ENCODE measurements around the gene DEPDC1B. TPM values are rescaled to one million over a fixed set of nuclear protein-coding genes. Genes with fewer than 3 reads are reported as not detected.
"Not testable (repeated sequence)": the region's sequence is repeated elsewhere in the genome, so short reads cannot be mapped to it uniquely, and the experiment has no call there.

Gene DEPDC1B
- total RNA-seq, 1 experiment from 2014 or later: 28.5 TPM

DNA sequence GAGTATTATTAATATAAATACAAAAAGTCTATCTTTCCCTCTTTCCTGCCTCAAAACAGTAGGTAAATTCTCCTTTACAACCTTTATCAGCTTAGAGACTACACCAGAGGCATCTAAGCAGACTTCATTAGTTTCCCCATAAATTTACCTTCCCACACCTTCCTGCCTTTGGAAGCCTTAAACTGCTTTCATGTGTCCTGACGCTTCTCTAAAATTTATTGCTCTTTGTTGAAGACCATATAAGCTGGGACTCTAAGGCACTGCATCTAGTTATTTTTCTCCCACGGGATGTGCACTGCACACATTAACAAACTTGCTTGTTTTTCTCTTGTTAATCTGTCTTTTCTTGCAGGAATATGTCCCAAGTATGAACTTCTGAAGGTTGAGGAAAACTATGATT is 51.8 kb downstream of the DEPDC1B start:
- no peak for DNase-seq (ENCODE audit: low read depth)

DNA sequence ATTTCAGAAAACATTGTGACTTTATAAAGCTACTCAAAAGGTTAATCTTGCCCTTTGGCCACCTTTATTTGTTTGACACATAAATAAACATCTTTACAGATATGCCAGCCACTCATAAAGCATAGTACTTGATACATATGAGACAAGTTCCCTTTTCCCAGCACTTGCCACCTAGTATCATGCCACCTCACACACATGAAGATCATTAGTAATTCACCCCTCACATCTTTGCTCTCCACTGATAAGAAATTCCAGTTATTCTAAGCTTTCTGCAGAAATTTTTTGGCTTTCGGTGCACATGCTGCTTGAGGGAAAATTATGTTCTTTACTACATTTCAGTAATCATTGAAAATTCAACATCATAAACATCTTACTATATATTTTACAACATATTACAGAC is 59.1 kb downstream of the DEPDC1B start:
- DNase-seq (ENCODE audit: low read depth): no peak

GRCh38 chr5:60639544-60639943 is 60.4 kb downstream of the DEPDC1B start:
- DNase-seq (ENCODE audit: low read depth): no peak

GRCh38 chr5:60638300-60638699 is 61.7 kb downstream of the DEPDC1B start:
- DNase-seq (ENCODE audit: low read depth): no peak

GRCh38 chr5:60636644-60637043 is 63.3 kb downstream of the DEPDC1B start:
- no peak for DNase-seq (ENCODE audit: low read depth)

DNA sequence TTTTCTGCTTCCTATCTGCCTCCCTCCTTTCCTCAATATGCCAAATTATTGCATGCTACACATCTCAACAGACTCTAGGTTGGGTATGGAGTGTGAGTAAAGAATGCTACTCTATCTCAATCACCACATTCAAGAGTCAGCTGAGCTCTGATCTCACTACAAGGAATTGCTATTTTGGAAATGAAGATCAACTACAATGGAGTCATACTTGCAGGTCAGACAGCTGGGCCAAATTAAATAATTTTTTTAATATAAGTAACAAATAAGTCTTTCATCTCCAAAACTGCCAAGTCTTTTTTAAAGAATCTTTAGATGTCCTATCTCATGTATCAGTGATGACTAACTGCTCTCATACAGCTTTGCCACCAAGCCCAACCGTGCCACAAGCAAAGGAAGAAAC is 64.0 kb downstream of the DEPDC1B start:
- peak; percentile 35 for DNase-seq (ENCODE audit: low read depth)

DNA sequence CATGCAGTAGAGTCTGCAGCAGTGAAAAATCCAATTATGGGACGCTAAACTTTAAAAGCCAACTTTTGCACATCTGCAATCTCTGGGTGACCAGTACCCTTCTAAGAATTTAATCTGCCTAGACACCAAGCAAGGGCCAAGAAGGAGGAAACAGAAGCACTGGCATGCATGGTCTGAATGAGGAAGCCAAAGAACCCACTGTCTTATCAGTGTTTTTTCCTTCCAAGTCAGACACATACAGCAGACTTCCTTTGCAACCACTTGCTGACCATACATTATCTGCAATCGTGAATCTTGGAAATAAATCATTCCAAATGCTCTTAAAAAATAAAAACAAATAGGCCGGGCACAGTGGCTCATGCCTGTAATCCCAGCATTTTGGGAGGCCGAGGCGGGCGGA is 65.9 kb downstream of the DEPDC1B start:
- no peak for DNase-seq (ENCODE audit: low read depth)

GRCh38 chr5:60633341-60633740 is 66.6 kb downstream of the DEPDC1B start:
- peak; percentile 79 for DNase-seq (ENCODE audit: low read depth)

- DNase-seq (ENCODE audit: low read depth): no peak
These were observed 67.8 kb downstream of the DEPDC1B start for GRCh38 chr5:60632153-60632552.

- no peak for DNase-seq (ENCODE audit: low read depth)
These were observed 69.1 kb downstream of the DEPDC1B start for GRCh38 chr5:60630836-60631235.

DNA sequence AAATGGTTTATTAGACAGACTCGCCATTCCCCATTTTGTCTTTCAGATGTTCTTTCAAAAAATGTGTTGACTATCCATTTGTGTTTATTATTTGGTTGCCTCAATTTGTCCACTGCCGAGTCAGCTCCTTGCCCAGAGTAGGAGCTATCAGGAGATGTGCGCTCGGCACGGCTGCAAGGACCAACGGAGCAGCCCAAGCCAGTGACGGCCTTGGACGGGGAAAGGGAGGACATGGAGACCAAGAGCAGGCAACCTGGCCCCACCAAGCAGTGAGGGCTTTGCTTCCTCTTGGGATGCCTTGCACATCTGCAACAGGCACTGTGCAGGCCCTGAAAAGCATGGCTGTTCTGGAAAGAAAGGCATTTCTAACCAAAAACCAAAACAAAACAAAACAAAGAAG is 69.8 kb downstream of the DEPDC1B start:
- DNase-seq (ENCODE audit: low read depth): no peak

DNA sequence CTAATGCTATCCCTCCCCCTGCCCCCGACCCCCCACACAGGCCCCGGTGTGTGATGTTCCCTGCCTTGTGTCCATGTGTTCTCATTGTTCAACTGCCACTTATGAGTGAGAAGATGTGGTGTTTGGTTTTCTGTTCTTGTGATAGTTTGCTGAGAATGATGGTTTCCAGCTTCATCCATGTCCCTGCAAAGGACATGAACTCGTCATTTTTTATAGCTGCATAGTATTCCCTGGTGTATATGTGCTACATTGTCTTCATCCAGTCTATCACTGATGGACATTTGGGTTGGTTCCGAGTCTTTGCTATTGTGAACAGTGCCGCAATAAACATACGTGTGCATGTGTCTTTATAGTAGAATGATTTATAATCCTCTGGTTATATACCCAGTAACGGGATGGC is 75.1 kb downstream of the DEPDC1B start:
- DNase-seq (ENCODE audit: low read depth): not testable (repeated sequence)

GRCh38 chr5:60620752-60621151 is 79.2 kb downstream of the DEPDC1B start:
- not testable (repeated sequence) for DNase-seq (ENCODE audit: low read depth)

GRCh38 chr5:60613826-60614225 is 86.1 kb downstream of the DEPDC1B start:
- DNase-seq (ENCODE audit: low read depth): no peak

DNA sequence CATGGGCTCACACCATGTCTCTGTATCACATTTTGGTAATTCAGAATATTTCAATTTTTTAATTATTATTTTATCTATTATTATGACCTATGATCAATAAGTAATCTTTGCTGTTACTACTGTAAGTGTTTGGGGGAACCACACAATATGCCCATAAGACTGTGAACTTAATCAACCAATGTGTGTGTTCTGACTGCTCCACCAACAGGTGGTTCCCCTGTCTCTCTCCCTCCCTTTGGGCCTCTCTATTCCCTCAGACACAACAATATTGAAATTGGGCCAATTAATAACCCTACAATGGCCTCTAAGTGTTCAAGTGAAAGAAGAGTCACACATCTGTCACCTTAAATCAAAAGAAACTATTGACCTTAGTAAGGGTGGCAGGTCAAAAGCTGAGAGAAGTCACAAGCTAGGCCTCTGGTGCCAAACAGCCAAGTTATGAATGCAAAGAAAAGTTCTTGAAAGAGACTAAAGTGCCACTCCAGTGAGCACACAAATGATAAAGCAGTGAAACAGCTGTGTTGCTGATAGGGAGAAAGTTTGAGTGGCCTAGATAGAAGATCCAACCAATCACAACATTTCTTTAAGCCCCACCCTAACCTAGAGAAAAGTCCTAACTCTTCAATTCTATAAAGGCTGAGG is 88.7 kb downstream of the DEPDC1B start:
- no peak for DNase-seq (ENCODE audit: low read depth)

- DNase-seq (ENCODE audit: low read depth): no peak
These were observed 95.2 kb downstream of the DEPDC1B start for GRCh38 chr5:60604771-60605170.

- DNase-seq (ENCODE audit: low read depth): no peak
These were observed 101.5 kb downstream of the DEPDC1B start for GRCh38 chr5:60598424-60598823.

GRCh38 chr5:60597572-60598320 is 102.2 kb downstream of the DEPDC1B start:
- no peak for DNase-seq (ENCODE audit: low read depth)

- DNase-seq (ENCODE audit: low read depth): no peak
These were observed 105.1 kb downstream of the DEPDC1B start for GRCh38 chr5:60594715-60595477.

DNA sequence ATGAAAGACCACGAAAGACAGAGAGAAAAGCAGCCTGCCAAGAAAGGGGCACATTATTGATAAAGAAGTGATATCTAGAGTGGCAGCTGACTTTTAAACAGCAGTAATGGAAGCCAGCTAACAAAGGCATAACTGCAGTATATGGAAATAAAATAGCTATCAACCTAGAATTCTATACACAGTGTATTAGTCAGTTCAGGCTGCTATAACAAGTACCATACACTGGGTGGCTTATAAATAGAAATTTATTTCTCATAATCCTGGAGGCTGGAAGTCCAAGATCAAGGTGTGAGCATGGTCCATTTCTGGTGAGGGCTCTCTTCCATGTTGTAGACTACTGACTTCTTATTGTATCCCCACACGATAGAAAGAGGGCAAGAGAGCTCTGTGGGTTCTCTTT is 109.8 kb downstream of the DEPDC1B start:
- DNase-seq (ENCODE audit: low read depth): no peak

- not testable (repeated sequence) for DNase-seq (ENCODE audit: low read depth)
These were observed 112.7 kb downstream of the DEPDC1B start for GRCh38 chr5:60587312-60587711.

- DNase-seq (ENCODE audit: low read depth): peak; percentile 7
These were observed 113.6 kb downstream of the DEPDC1B start for GRCh38 chr5:60586307-60586901.
